K562 (cell line): ENCODE results near the gene PPP1R14B. TPM values are rescaled to one million over a fixed set of nuclear protein-coding genes. Genes with fewer than 3 reads are reported as not detected.

Experiments used
- FOXM1 ChIP-seq, 2 experiments: fragments of 450-650 bp in 1 of 2; sonication (generic) in 1 of 2; formaldehyde crosslinking in 1 of 2; IDR thresholded peaks; 2 replicates each; pipeline versions ENCODE4 v1.6.1 to v1.9.0; 2017 to 2022; ENCODE audit warnings: low read depth in 2 of 2, mild to moderate bottlenecking in 2 of 2, missing genetic modification reagents in 1 of 2, moderate library complexity in 1 of 2
- GATAD2A ChIP-seq: fragments of 450-650 bp; IDR thresholded peaks from 2 replicates; pipeline ENCODE4 v1.6.1; 2017
- HEY1 ChIP-seq: fragments of 250-450 bp; sonication (Bioruptor Pico); IDR thresholded peaks from 2 replicates; pipeline ENCODE4 v1.5.0; 2020; ENCODE audit warnings: mild to moderate bottlenecking, moderate library complexity, borderline replicate concordance
- ILF3 ChIP-seq: fragments of 450-650 bp; IDR thresholded peaks from 2 replicates; pipeline ENCODE4 v1.6.1; 2018; ENCODE audit warnings: antibody characterized with exemption, mild to moderate bottlenecking, moderate library complexity, borderline replicate concordance
- ILK ChIP-seq: fragments of 450-650 bp; IDR thresholded peaks from 2 replicates; pipeline ENCODE4 v1.6.1; 2016; ENCODE audit warnings: missing genetic modification characterization, low read depth, mild to moderate bottlenecking, missing compliant biosample characterization, moderate library complexity, borderline replicate concordance
- KAT7 ChIP-seq: sonication (generic); formaldehyde crosslinking; IDR thresholded peaks from 2 replicates; pipeline ENCODE4 v1.8.0; 2022; ENCODE audit warnings: missing genetic modification reagents, mild to moderate bottlenecking, borderline replicate concordance
- KLF16 ChIP-seq: IDR thresholded peaks from 2 replicates; pipeline ENCODE4 v1.6.1; 2016; ENCODE audit warnings: antibody characterized with exemption
- MGA ChIP-seq: fragments of 450-650 bp; IDR thresholded peaks from 2 replicates; pipeline ENCODE4 v1.6.1; 2016; ENCODE audit warnings: mild to moderate bottlenecking, moderate library complexity
- SPI1 ChIP-seq: IDR thresholded peaks from 2 replicates; pipeline ENCODE4 v1.6.1; 2011; ENCODE audit warnings: low read depth, low read length, control low read depth, borderline replicate concordance
- SRSF7 ChIP-seq: fragments of 200-400 bp; formaldehyde crosslinking; optimal IDR thresholded peaks from 2 replicates; pipeline ENCODE3; 2017; ENCODE audit warnings: mild to moderate bottlenecking, low read depth, low read length
- TEAD4 ChIP-seq, 2 experiments: sonication (generic) in 1 of 2; formaldehyde crosslinking in 1 of 2; IDR thresholded peaks; 2 replicates each; pipeline versions ENCODE4 v1.6.1 to v1.8.0; 2012 to 2022; ENCODE audit warnings: borderline replicate concordance in 1 of 2, inconsistent platforms in 1 of 2, low read length in 1 of 2, mild to moderate bottlenecking in 1 of 2, missing genetic modification reagents in 1 of 2
- XRCC5 ChIP-seq: fragments of 200-400 bp; formaldehyde crosslinking; IDR thresholded peaks from 2 replicates; pipeline ENCODE4 v1.6.1; 2017; ENCODE audit warnings: low read depth, mild to moderate bottlenecking, low read length
- ZBTB33 ChIP-seq: sonication (generic); formaldehyde crosslinking; IDR thresholded peaks from 2 replicates; pipeline ENCODE4 v1.8.1; 2023; ENCODE audit warnings: mild to moderate bottlenecking, missing genetic modification reagents
- ZNF184 ChIP-seq: sonication (generic); formaldehyde crosslinking; IDR thresholded peaks from 2 replicates; pipeline ENCODE4 v1.5.0; 2020; ENCODE audit warnings: missing genetic modification reagents
- ZNF232 ChIP-seq: sonication (generic); formaldehyde crosslinking; IDR thresholded peaks from 2 replicates; pipeline ENCODE4 v1.8.0; 2022; ENCODE audit warnings: mild to moderate bottlenecking, missing genetic modification reagents
- polyA plus RNA-seq, 8 experiments: library from polyadenylated mRNA; depleted of rRNA in 4 of 8; stranded (reverse) in 5 of 8; unstranded in 3 of 8; fragments of >200 nt; fragmentation: Nextera tagmentation in 2 of 8; fragmentation: Illumina TruSeq in 1 of 8; extraction: Ambion mirVana in 2 of 8; extraction: Trizol in 1 of 8; gene quantifications; 2 replicates each; pipeline versions ENCODE4 v1.2.1 to v1.2.3, GENCODE V29; 2011 to 2014; ENCODE audit warnings: inconsistent platforms in 1 of 8, missing spikeins in 1 of 8
- total RNA-seq, 7 experiments: library from RNA; depleted of rRNA in 6 of 7; stranded (reverse); fragments of >200 nt in 6 of 7; fragmentation: Illumina TruSeq in 2 of 7; extraction: Trizol in 2 of 7; gene quantifications; 2 replicates each; pipeline versions ENCODE4 v1.2.1 to v1.2.3, GENCODE V29; 2011 to 2021; ENCODE audit warnings: low replicate concordance in 1 of 7

Gene PPP1R14B
- total and polyA plus RNA-seq, 9 of the 15 experiments (the other 6 are each of a cell fraction or from before 2014, with no cell fraction given) = 7.7 to 566 (median 212) TPM

GRCh38 chr11:64204464-64204989, 42.2 kb downstream of the PPP1R14B start (continued):
- TF ChIP-seq MGA (no peak), ZNF184 (no peak), KLF16 (peak; percentile 39; the same call in 1 of the 2 replicates), HEY1 (CRISPR knock-in tag) (no peak), GATAD2A (no peak), ILK (no peak), ILF3 (no peak), XRCC5 (peak; percentile 92), SPI1 (no peak), ZBTB33 (peak; percentile 69; the same call in 1 of the 2 replicates), FOXM1 (IDR thresholded peaks at IDR 0.05; ENCODE audit: low read depth) (no peak), FOXM1 (CRISPR knock-in tag; IDR thresholded peaks at IDR 0.05; ENCODE audit: low read depth) (no peak), TEAD4 (IDR thresholded peaks at IDR 0.05; ENCODE audit: low read length) (peak; percentile 35), TEAD4 (CRISPR knock-in tag; IDR thresholded peaks at IDR 0.05; ENCODE audit: borderline replicate concordance) (no peak), ZNF232 (CRISPR knock-in tag) (no peak), KAT7 (CRISPR knock-in tag) (no peak), SRSF7 (no peak)
